Measurements from ENCODE around the gene NPAS3.

DNA sequence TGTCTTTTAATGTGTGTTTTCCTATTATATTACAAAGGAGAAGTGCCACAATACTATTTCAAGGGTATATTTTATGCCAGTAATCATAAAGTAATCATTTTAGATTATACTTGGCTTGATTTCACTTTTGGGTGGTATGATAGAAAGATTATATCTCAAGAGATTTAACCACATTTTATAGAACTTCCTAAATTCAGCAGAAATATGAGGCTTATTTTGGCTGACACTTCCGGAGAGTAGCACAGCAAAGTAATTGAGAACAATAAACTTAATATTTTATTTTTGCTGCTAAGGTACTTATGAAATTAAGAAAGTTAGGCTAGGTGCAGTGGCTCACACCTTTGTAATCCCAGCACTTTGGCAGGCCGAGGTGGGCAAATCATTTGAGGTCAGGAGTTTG lies 319.1 kb downstream of the NPAS3 start:
- TF ChIP-seq CTCF (IDR thresholded peaks at IDR 0.05): no peak
- TF ChIP-seq EZH2phosphoT487 (IDR thresholded peaks at IDR 0.05): no peak
